ENCODE results near the gene GALNT5. TPM values are rescaled to one million over a fixed set of nuclear protein-coding genes. Genes with fewer than 3 reads are reported as not detected.

GALNT5 gene
- total RNA-seq, 1 donor from 2014 or later: 2.2 TPM

GRCh38 chr2:157290525-157290924 lies 33.0 kb downstream of the GALNT5 start:
- Histone ChIP-seq H4K20me1 (ENCODE audit: insufficient read depth, low read length) (no peaks in the 10 kb centered on the region), H3K36me3 (ENCODE audit: insufficient read depth, low read length) (no peaks in the 10 kb centered on the region), H3K27ac (ENCODE audit: low read depth, low read length) (no peak overlapping the region), H3K79me2 (ENCODE audit: insufficient read depth, low read length) (no peaks in the 10 kb centered on the region), H3K27me3 (ENCODE audit: insufficient read depth, low read length) (no peaks in the 10 kb centered on the region), H3K4me3 (ENCODE audit: insufficient read depth, low read depth, low read length) (no peak overlapping the region), H3K9ac (ENCODE audit: low read length) (no peak overlapping the region), H3K4me2 (ENCODE audit: low read length) (no peak overlapping the region), H2AFZ (ENCODE audit: low read depth, low read length) (no peak overlapping the region), H3K9me3 (ENCODE audit: insufficient read depth, low read depth, low read length) (no peaks in the 10 kb centered on the region), H3K4me1 (ENCODE audit: insufficient read depth, low read length) (no peaks in the 10 kb centered on the region)
- FAIRE-seq (no peak), DNase-seq (ENCODE audit: low read depth) (no peak)
- Mint-ChIP-seq H3K4me1 (ENCODE audit: low read depth, unreplicated experiment) (no peaks in the 10 kb centered on the region), H3K9me3 (ENCODE audit: unreplicated experiment) (peaks cover 2% of the 10 kb centered on the region), H3K4me3 (ENCODE audit: unreplicated experiment) (no peak overlapping the region), H3K27ac (ENCODE audit: unreplicated experiment) (no peak overlapping the region), H3K27me3 (ENCODE audit: low read depth, unreplicated experiment) (peaks cover 1% of the 10 kb centered on the region), H3K36me3 (ENCODE audit: low read depth, unreplicated experiment) (no peaks in the 10 kb centered on the region)
- TF ChIP-seq, protein P1, sequence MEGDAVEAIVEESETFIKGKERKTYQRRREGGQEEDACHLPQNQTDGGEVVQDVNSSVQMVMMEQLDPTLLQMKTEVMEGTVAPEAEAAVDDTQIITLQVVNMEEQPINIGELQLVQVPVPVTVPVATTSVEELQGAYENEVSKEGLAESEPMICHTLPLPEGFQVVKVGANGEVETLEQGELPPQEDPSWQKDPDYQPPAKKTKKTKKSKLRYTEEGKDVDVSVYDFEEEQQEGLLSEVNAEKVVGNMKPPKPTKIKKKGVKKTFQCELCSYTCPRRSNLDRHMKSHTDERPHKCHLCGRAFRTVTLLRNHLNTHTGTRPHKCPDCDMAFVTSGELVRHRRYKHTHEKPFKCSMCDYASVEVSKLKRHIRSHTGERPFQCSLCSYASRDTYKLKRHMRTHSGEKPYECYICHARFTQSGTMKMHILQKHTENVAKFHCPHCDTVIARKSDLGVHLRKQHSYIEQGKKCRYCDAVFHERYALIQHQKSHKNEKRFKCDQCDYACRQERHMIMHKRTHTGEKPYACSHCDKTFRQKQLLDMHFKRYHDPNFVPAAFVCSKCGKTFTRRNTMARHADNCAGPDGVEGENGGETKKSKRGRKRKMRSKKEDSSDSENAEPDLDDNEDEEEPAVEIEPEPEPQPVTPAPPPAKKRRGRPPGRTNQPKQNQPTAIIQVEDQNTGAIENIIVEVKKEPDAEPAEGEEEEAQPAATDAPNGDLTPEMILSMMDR (IDR thresholded peaks at IDR 0.05; ENCODE audit: insufficient read depth, low read depth, low read length): no peak
- no peak for TF ChIP-seq EZH2 (IDR thresholded peaks at IDR 0.05; ENCODE audit: insufficient read depth, low read length)

DNA sequence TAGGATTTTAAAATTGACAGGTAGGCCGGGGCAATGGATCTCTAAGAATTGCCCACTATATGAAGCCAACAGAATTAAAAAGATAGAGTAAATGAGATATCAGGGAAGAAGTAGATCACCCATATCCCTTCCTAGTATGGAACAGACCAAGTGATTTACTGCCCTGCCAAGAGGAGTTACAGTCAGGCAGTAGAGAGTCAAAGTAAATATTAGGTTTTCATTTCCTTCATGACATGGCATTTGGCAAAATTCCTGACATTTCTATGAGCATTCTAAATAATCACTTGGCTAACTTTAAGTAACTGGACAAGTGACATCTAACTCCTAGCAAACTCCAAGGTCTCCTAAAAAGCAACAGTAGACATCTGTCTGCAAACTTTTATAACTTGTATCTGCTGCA lies 33.5 kb downstream of the GALNT5 start:
- DNase-seq (ENCODE audit: low read depth) (no peak), FAIRE-seq (no peak)
- no peaks in the 10 kb centered on the region for H3K9me3 ChIP-seq (ENCODE audit: insufficient read depth, low read depth, low read length)
- no peaks in the 10 kb centered on the region for H3K27me3 ChIP-seq (ENCODE audit: insufficient read depth, low read length)
- H3K4me1 Mint-ChIP-seq (ENCODE audit: low read depth, unreplicated experiment): no peaks in the 10 kb centered on the region
- no peak overlapping the region for H3K9ac ChIP-seq (ENCODE audit: low read length)
- H2AFZ ChIP-seq (ENCODE audit: low read depth, low read length): no peak overlapping the region
- peaks cover 1% of the 10 kb centered on the region for H3K27me3 Mint-ChIP-seq (ENCODE audit: low read depth, unreplicated experiment)
- no peak overlapping the region for H3K4me3 ChIP-seq (ENCODE audit: insufficient read depth, low read depth, low read length)
- no peaks in the 10 kb centered on the region for H3K4me1 ChIP-seq (ENCODE audit: insufficient read depth, low read length)
- no peaks in the 10 kb centered on the region for H3K79me2 ChIP-seq (ENCODE audit: insufficient read depth, low read length)
- no peak overlapping the region for H3K27ac ChIP-seq (ENCODE audit: low read depth, low read length)
- peaks cover 2% of the 10 kb centered on the region for H3K9me3 Mint-ChIP-seq (ENCODE audit: unreplicated experiment)
- H3K4me3 Mint-ChIP-seq (ENCODE audit: unreplicated experiment): no peak overlapping the region
- H3K36me3 Mint-ChIP-seq (ENCODE audit: low read depth, unreplicated experiment): no peaks in the 10 kb centered on the region
- H3K36me3 ChIP-seq (ENCODE audit: insufficient read depth, low read length): no peaks in the 10 kb centered on the region
- no peak overlapping the region for H3K4me2 ChIP-seq (ENCODE audit: low read length)
- TF ChIP-seq, protein P1 (IDR thresholded peaks at IDR 0.05; ENCODE audit: insufficient read depth, low read depth, low read length): no peak
- no peak for TF ChIP-seq EZH2 (IDR thresholded peaks at IDR 0.05; ENCODE audit: insufficient read depth, low read length)
- no peaks in the 10 kb centered on the region for H4K20me1 ChIP-seq (ENCODE audit: insufficient read depth, low read length)
- H3K27ac Mint-ChIP-seq (ENCODE audit: unreplicated experiment): no peak overlapping the region

- no peaks in the 10 kb centered on the region for H4K20me1 ChIP-seq (ENCODE audit: insufficient read depth, low read length)
- Mint-ChIP-seq H3K27me3 (ENCODE audit: low read depth, unreplicated experiment) (peaks cover 1% of the 10 kb centered on the region), H3K9me3 (ENCODE audit: unreplicated experiment) (no peaks in the 10 kb centered on the region)
These were observed 35.3 kb downstream of the GALNT5 start for GRCh38 chr2:157292853-157293252.

More at GRCh38 chr2:157292853-157293252, 35.3 kb downstream of the GALNT5 start:
- Histone ChIP-seq H3K36me3 (ENCODE audit: insufficient read depth, low read length) (no peaks in the 10 kb centered on the region), H3K4me2 (ENCODE audit: low read length) (no peak overlapping the region), H3K4me1 (ENCODE audit: insufficient read depth, low read length) (no peaks in the 10 kb centered on the region), H3K27ac (ENCODE audit: low read depth, low read length) (no peak overlapping the region), H2AFZ (ENCODE audit: low read depth, low read length) (no peak overlapping the region), H3K9me3 (ENCODE audit: insufficient read depth, low read depth, low read length) (no peaks in the 10 kb centered on the region), H3K27me3 (ENCODE audit: insufficient read depth, low read length) (no peaks in the 10 kb centered on the region), H3K79me2 (ENCODE audit: insufficient read depth, low read length) (no peaks in the 10 kb centered on the region), H3K9ac (ENCODE audit: low read length) (no peak overlapping the region), H3K4me3 (ENCODE audit: insufficient read depth, low read depth, low read length) (no peak overlapping the region)
- Mint-ChIP-seq H3K27ac (ENCODE audit: unreplicated experiment) (no peak overlapping the region), H3K4me3 (ENCODE audit: unreplicated experiment) (no peak overlapping the region), H3K4me1 (ENCODE audit: low read depth, unreplicated experiment) (no peaks in the 10 kb centered on the region), H3K36me3 (ENCODE audit: low read depth, unreplicated experiment) (no peaks in the 10 kb centered on the region)
- TF ChIP-seq, protein P1 (IDR thresholded peaks at IDR 0.05; ENCODE audit: insufficient read depth, low read depth, low read length): no peak
- no peak for TF ChIP-seq EZH2 (IDR thresholded peaks at IDR 0.05; ENCODE audit: insufficient read depth, low read length)
- DNase-seq (ENCODE audit: low read depth): no peak
- FAIRE-seq: no peak
